H1 (cell line): ENCODE data around the gene KCNK3. TPM values are rescaled to one million over a fixed set of nuclear protein-coding genes. Genes with fewer than 3 reads are reported as not detected.

ENCODE experiments used
- CTCF ChIA-PET: fragments of 300-600 bp; sonication (Branson Sonifier 250); formaldehyde crosslinking; loops from one replicate; lab custom pipeline; 2021; ENCODE audit not compliant: partially characterized antibody; lab: Charles Lee
- POLR2A ChIA-PET: fragments of 300-600 bp; sonication (Branson Sonifier 250); formaldehyde crosslinking; loops from one replicate; lab custom pipeline; 2021; ENCODE audit warnings: inconsistent platforms; ENCODE audit not compliant: partially characterized antibody; lab: Charles Lee
- DNase-seq, 2 experiments: peaks; one replicate each; pipeline versions ENCODE4 v3.0.0 to v3.0.0-alpha.2; 2010 to 2022; ENCODE audit warnings: low spot score in 2 of 2, low read depth in 1 of 2, mixed read lengths in 1 of 2
- FAIRE-seq: peaks from 2 replicates; lab custom pipeline; 2011; peaks lifted over from hg19 to GRCh38; lab: Jason Lieb, UNC
- H2AFZ ChIP-seq: 2 replicates; pipeline ENCODE4 v1.8.1; 2012; ENCODE audit warnings: low read length, inconsistent platforms
- H2AK5ac ChIP-seq: 2 replicates; pipeline ENCODE4 v1.6.1; 2013; ENCODE audit warnings: low read depth, low read length
- H2BK120ac ChIP-seq: replicated peaks from 2 replicates; pipeline ENCODE3; 2013; ENCODE audit warnings: low read depth, low read length, inconsistent platforms
- H2BK12ac ChIP-seq: 2 replicates; pipeline ENCODE4 v1.6.1; 2013; ENCODE audit warnings: low read depth, low read length
- H2BK15ac ChIP-seq: 2 replicates; pipeline ENCODE4 v1.6.1; 2013; ENCODE audit warnings: low read length
- H2BK20ac ChIP-seq: 2 replicates; pipeline ENCODE4 v1.6.1; 2013; ENCODE audit warnings: low read length
- H2BK5ac ChIP-seq: 2 replicates; pipeline ENCODE4 v1.6.1; 2013; ENCODE audit warnings: low read depth, low read length
- H3K14ac ChIP-seq: 2 replicates; pipeline ENCODE4 v1.6.1; 2013; ENCODE audit warnings: inconsistent platforms; ENCODE audit not compliant: insufficient read length
- H3K18ac ChIP-seq: 2 replicates; pipeline ENCODE4 v1.6.1; 2013; ENCODE audit warnings: low read length; ENCODE audit errors: extremely low read depth
- H3K23ac ChIP-seq: 2 replicates; pipeline ENCODE4 v1.6.1; 2013; ENCODE audit warnings: inconsistent platforms; ENCODE audit not compliant: insufficient read length
- H3K23me2 ChIP-seq: 2 replicates; pipeline ENCODE4 v1.6.1; 2013; ENCODE audit warnings: low read depth, low read length
- H3K27ac ChIP-seq: 2 replicates; pipeline ENCODE4 v1.6.1; 2011; ENCODE audit warnings: low read depth, low read length, inconsistent platforms
- H3K27me3 ChIP-seq, 4 experiments: replicated peaks in 1 of 4; 1 replicate in 1 of 4; 2 replicates in 3 of 4; pipeline versions ENCODE4 v1.6.1 to v1.8.1; 2011 to 2013; ENCODE audit warnings: low read length in 3 of 4, mild to moderate bottlenecking in 3 of 4, inconsistent platforms in 2 of 4, mixed read lengths in 2 of 4, moderate library complexity in 1 of 4; ENCODE audit not compliant: control insufficient read depth in 3 of 4, insufficient read depth in 3 of 4; ENCODE audit errors: extremely low read depth in 1 of 4
- H3K36me3 ChIP-seq, 4 experiments: 2 replicates each; pipeline versions ENCODE4 v1.6.1 to v1.8.1; 2011 to 2013; ENCODE audit warnings: mild to moderate bottlenecking in 4 of 4, low read length in 3 of 4, moderate library complexity in 2 of 4, control low read depth in 1 of 4, inconsistent platforms in 1 of 4; ENCODE audit not compliant: insufficient read depth in 4 of 4, control insufficient read depth in 2 of 4
- H3K4ac ChIP-seq: replicated peaks from 2 replicates; pipeline ENCODE3; 2013; ENCODE audit warnings: low read length, low read depth, mixed read lengths, inconsistent platforms; ENCODE audit not compliant: insufficient read length
- H3K4me1 ChIP-seq, 4 experiments: replicated peaks in 1 of 4; 1 replicate in 1 of 4; 2 replicates in 3 of 4; pipeline versions ENCODE4 v1.6.1 to v1.8.1; 2011 to 2013; ENCODE audit warnings: low read length in 3 of 4, inconsistent platforms in 2 of 4, mixed read lengths in 1 of 4; ENCODE audit not compliant: insufficient read depth in 4 of 4, control insufficient read depth in 3 of 4
- H3K4me2 ChIP-seq, 2 experiments: 2 replicates each; pipeline versions ENCODE4 v1.6.1 to v1.8.1; 2011 to 2013; ENCODE audit warnings: low read depth in 2 of 2, low read length in 2 of 2, control low read depth in 1 of 2, inconsistent platforms in 1 of 2, mild to moderate bottlenecking in 1 of 2; ENCODE audit not compliant: insufficient read depth in 1 of 2
- H3K4me3 ChIP-seq, 4 experiments: fragments of 200-600, 300-600 bp in 1 of 4; sonication (generic), shearing (Covaris generic), sonication (Bioruptor Twin) in 1 of 4; 2 replicates each; pipeline versions ENCODE4 v1.5.1 to v1.8.1; 2011 to 2016; ENCODE audit warnings: low read length in 4 of 4, low read depth in 3 of 4, control low read depth in 2 of 4, inconsistent platforms in 2 of 4, mild to moderate bottlenecking in 2 of 4, mixed read lengths in 1 of 4, moderate library complexity in 1 of 4; ENCODE audit not compliant: insufficient read depth in 2 of 4; ENCODE audit errors: extremely low read depth in 1 of 4
- H3K56ac ChIP-seq: replicated peaks from 2 replicates; pipeline ENCODE3; 2013; ENCODE audit warnings: low read depth, mild to moderate bottlenecking, mixed read lengths, low read length, inconsistent platforms; ENCODE audit not compliant: insufficient read length
- H3K79me1 ChIP-seq: 2 replicates; pipeline ENCODE4 v1.6.1; 2013; ENCODE audit warnings: low read depth, low read length, control low read depth
- H3K79me2 ChIP-seq, 2 experiments: 2 replicates each; pipeline versions ENCODE4 v1.6.1 to v1.8.1; 2012 to 2013; ENCODE audit warnings: low read length in 2 of 2, mild to moderate bottlenecking in 2 of 2, inconsistent platforms in 1 of 2; ENCODE audit not compliant: insufficient read depth in 2 of 2, control insufficient read depth in 1 of 2
- H3K9ac ChIP-seq, 4 experiments: replicated peaks in 1 of 4; 1 replicate in 1 of 4; 2 replicates in 3 of 4; pipeline versions ENCODE4 v1.6.1 to v1.8.1; 2011 to 2013; ENCODE audit warnings: low read depth in 3 of 4, low read length in 3 of 4, control low read depth in 2 of 4, mild to moderate bottlenecking in 2 of 4, moderate library complexity in 2 of 4, inconsistent platforms in 1 of 4; ENCODE audit errors: extremely low read depth in 1 of 4
- H3K9me3 ChIP-seq, 2 experiments: 2 replicates each; pipeline versions ENCODE4 v1.6.1 to v1.8.1; 2012 to 2013; ENCODE audit warnings: mild to moderate bottlenecking in 2 of 2, moderate library complexity in 2 of 2, control low read depth in 1 of 2, inconsistent platforms in 1 of 2, low read depth in 1 of 2, low read length in 1 of 2, mixed read lengths in 1 of 2; ENCODE audit not compliant: insufficient read depth in 2 of 2
- H4K20me1 ChIP-seq, 2 experiments: replicated peaks in 1 of 2; 2 replicates each; pipeline versions ENCODE3 to v1.8.1; 2011 to 2013; ENCODE audit warnings: inconsistent platforms in 2 of 2, low read length in 2 of 2, mild to moderate bottlenecking in 1 of 2; ENCODE audit not compliant: insufficient read depth in 2 of 2, control insufficient read depth in 1 of 2
- H4K5ac ChIP-seq: 2 replicates; pipeline ENCODE4 v1.6.1; 2013; ENCODE audit warnings: low read length, low read depth, mixed read lengths, inconsistent platforms; ENCODE audit not compliant: insufficient read length
- H4K8ac ChIP-seq: 2 replicates; pipeline ENCODE4 v1.8.0; 2013; ENCODE audit warnings: mild to moderate bottlenecking, moderate library complexity, low read length, inconsistent platforms; ENCODE audit not compliant: insufficient read depth; ENCODE audit errors: extremely low read depth
- H4K91ac ChIP-seq: replicated peaks from 2 replicates; pipeline ENCODE3; 2013; ENCODE audit warnings: low read length, mixed read lengths, inconsistent platforms; ENCODE audit not compliant: insufficient read length
- CEBPB ChIP-seq: IDR thresholded peaks from 2 replicates; pipeline ENCODE4 v1.6.1; 2012; ENCODE audit warnings: low read depth, low read length
- HDAC6 ChIP-seq: IDR thresholded peaks from one replicate; pipeline ENCODE4 v1.7.1; 2012; ENCODE audit warnings: low read depth, mild to moderate bottlenecking, inconsistent platforms, low read length, moderate library complexity
- RFX5 ChIP-seq: IDR thresholded peaks from 2 replicates; pipeline ENCODE4 v1.6.1; 2011; ENCODE audit warnings: low read depth, low read length, improper control_type of control experiment, borderline replicate concordance
- RXRA ChIP-seq: IDR thresholded peaks from 2 replicates; pipeline ENCODE4 v1.6.1; 2011; ENCODE audit warnings: low read depth, mild to moderate bottlenecking, low read length, moderate library complexity; ENCODE audit not compliant: insufficient read depth
- SAP30 ChIP-seq: fragments of 300-600 bp; sonication (generic); IDR thresholded peaks from 2 replicates; pipeline ENCODE4 v1.7.1; 2012; ENCODE audit warnings: low read length, moderate library complexity, mild to moderate bottlenecking, inconsistent platforms; ENCODE audit not compliant: insufficient read depth, insufficient replicate concordance
- SIN3A ChIP-seq, 2 experiments: IDR thresholded peaks in 1 of 2; conservative IDR thresholded peaks in 1 of 2; 2 replicates each; pipeline ENCODE4 v1.6.1; 2011 to 2012; ENCODE audit warnings: low read length in 2 of 2, improper control_type of control experiment in 1 of 2, low read depth in 1 of 2, mild to moderate bottlenecking in 1 of 2
- SRF ChIP-seq: IDR thresholded peaks from 2 replicates; pipeline ENCODE4 v1.6.1; 2011; ENCODE audit warnings: mild to moderate bottlenecking, low read depth, low read length, moderate library complexity
- WGBS, 2 experiments: shearing (Covaris generic) in 1 of 2; methylation state at CpG; one replicate each; pipeline versions ENCODE4 v1.1.6 to v1.1.7; 2013 to 2015; ENCODE audit warnings: low lambda C conversion rate in 2 of 2, mixed read lengths in 2 of 2, inconsistent platforms in 1 of 2, low coverage in 1 of 2, missing lambda C conversion rate in 1 of 2; ENCODE audit not compliant: insufficient replicate concordance in 2 of 2, insufficient coverage in 1 of 2, insufficient read length in 1 of 2; ENCODE audit errors: extremely low coverage in 1 of 2, missing lambda C conversion rate in 1 of 2; 5-methylcytosine and 5-hydroxymethylcytosine counted together
- polyA plus RNA-seq, 7 experiments: library from polyadenylated mRNA; depleted of rRNA in 3 of 7; stranded (reverse) in 5 of 7; unstranded in 2 of 7; fragments of >200 nt in 5 of 7; fragments of 200-250 nt in 2 of 7; gene quantifications; 1 replicate in 5 of 7; 2 replicates in 1 of 7; 4 replicates in 1 of 7; pipeline versions ENCODE4 v1.2.1 to v1.2.3, GENCODE V29; 2011 to 2013; ENCODE audit warnings: missing spikeins in 2 of 7, mixed read lengths in 2 of 7
- total RNA-seq: library from RNA; stranded (reverse); fragmentation: NEBNext Ultra II Directional; extraction: Animal tissue kit (Norgen Biotek cat#: 25700); gene quantifications from 2 replicates; pipeline ENCODE4 v1.2.1, GENCODE V29; 2021

KCNK3 gene
- total and polyA plus RNA-seq, 2 of the 8 experiments (the other 6 are each of a cell fraction or from before 2014, with no cell fraction given), result 0.29 to 0.30 TPM

- H3K9ac ChIP-seq, result no peak overlapping the region
- H3K14ac ChIP-seq, result no peak overlapping the region
- no peaks in the 10 kb centered on the region for H3K9me3 ChIP-seq
- peaks cover 0 to 11% (median 5%) of the 10 kb centered on the region in 4 experiments; a peak in 4 of 7 replicates for H3K4me1 ChIP-seq
- H3K18ac ChIP-seq, result no peak overlapping the region
- no peaks in the 10 kb centered on the region for H3K36me3 ChIP-seq
- no peak overlapping the region for H4K5ac ChIP-seq
- H3K79me1 ChIP-seq, result no peaks in the 10 kb centered on the region
- ChIA-PET POLR2A (no interaction called here), CTCF (interaction anchor here (0.9 to 1.3 kb wide), 2 partner anchors 13 to 129 kb away, joined by 3 to 4 read pairs; no protein-coding TSS in a partner anchor)
- H4K91ac ChIP-seq, result no peak overlapping the region
- no peaks in the 10 kb centered on the region; a peak in 1 of 7 replicates for H3K27me3 ChIP-seq
- H2BK120ac ChIP-seq, result no peak overlapping the region
- no peak overlapping the region for H2BK15ac ChIP-seq
- no peak overlapping the region for H2AFZ ChIP-seq
- H3K4ac ChIP-seq, result no peak overlapping the region
- DNase-seq (no peak), FAIRE-seq (no peak)
- no peak overlapping the region for H3K27ac ChIP-seq
- no peak overlapping the region for H3K4me2 ChIP-seq
- H3K79me2 ChIP-seq, result no peaks in the 10 kb centered on the region
- H4K8ac ChIP-seq, result no peak overlapping the region
- no peak overlapping the region for H3K23ac ChIP-seq
- no peaks in the 10 kb centered on the region for H4K20me1 ChIP-seq
- H3K4me3 ChIP-seq, result no peak overlapping the region
- no peak for TF ChIP-seq SRF
- no peak for TF ChIP-seq SAP30
- TF ChIP-seq HDAC6, result no peak
- TF ChIP-seq CEBPB, result no peak
- no peak for TF ChIP-seq RFX5
- no peak for TF ChIP-seq RXRA
- no peak for TF ChIP-seq SIN3A (conservative IDR thresholded peaks at IDR 0.05 in 1 of 2, IDR thresholded peaks at IDR 0.05 in 1 of 2; ENCODE audit: low read depth in 1 of 2, low read length in 2 of 2)
- H2BK20ac ChIP-seq, result no peak overlapping the region
- H2AK5ac ChIP-seq, result no peak overlapping the region
- H2BK12ac ChIP-seq, result no peak overlapping the region
- WGBS, 2 experiments, result 97% methylated on average over 5 of the region's 5 CpGs; no CpG with 5 or more reads in 1 of the 2 experiments
- H3K23me2 ChIP-seq, result 0 out of 2 replicates have a peak, but pooled peaks cover 2% of the 10 kb centered on the region
- no peak overlapping the region for H2BK5ac ChIP-seq
- H3K56ac ChIP-seq, result no peak overlapping the region
Observed at GRCh38 chr2:26707747-26708146, 15.2 kb downstream of the KCNK3 start.
